Mesodermal cell (in vitro differentiated cells): ENCODE measurements around the gene RPL6.
"Not testable (repeated sequence)": the region's sequence is repeated elsewhere in the genome, so short reads cannot be mapped to it uniquely, and the experiment has no call there.

ENCODE experiments used
- H3K27ac ChIP-seq: 2 replicates; pipeline ENCODE4 v1.7.0; 2013; ENCODE audit warnings: mild to moderate bottlenecking, low read depth, low read length, moderate library complexity; ENCODE audit not compliant: severe bottlenecking
- H3K36me3 ChIP-seq: 2 replicates; pipeline ENCODE4 v1.7.1; 2013; ENCODE audit warnings: mild to moderate bottlenecking, low read length, moderate library complexity; ENCODE audit not compliant: control insufficient read depth, insufficient read depth
- H3K4me1 ChIP-seq: one replicate; pipeline ENCODE4 v1.7.1; 2013; ENCODE audit warnings: mild to moderate bottlenecking, low read length; ENCODE audit not compliant: insufficient read depth, control insufficient read depth, poor library complexity, severe bottlenecking
- H3K4me3 ChIP-seq: 2 replicates; pipeline ENCODE4 v1.7.0; 2013; ENCODE audit warnings: low read length, control low read depth, mild to moderate bottlenecking; ENCODE audit not compliant: insufficient read depth, poor library complexity, severe bottlenecking; ENCODE audit errors: extremely low read depth
- H3K9me3 ChIP-seq: 2 replicates; pipeline ENCODE4 v1.7.1; 2013; ENCODE audit warnings: mild to moderate bottlenecking, low read length, moderate library complexity; ENCODE audit not compliant: control insufficient read depth
- WGBS, 2 experiments: methylation state at CpG; one replicate each; pipeline ENCODE4 v1.1.5; 2013; ENCODE audit warnings: missing lambda C conversion rate in 2 of 2; ENCODE audit not compliant: insufficient coverage in 2 of 2; 5-methylcytosine and 5-hydroxymethylcytosine counted together

The RPL6 gene

DNA sequence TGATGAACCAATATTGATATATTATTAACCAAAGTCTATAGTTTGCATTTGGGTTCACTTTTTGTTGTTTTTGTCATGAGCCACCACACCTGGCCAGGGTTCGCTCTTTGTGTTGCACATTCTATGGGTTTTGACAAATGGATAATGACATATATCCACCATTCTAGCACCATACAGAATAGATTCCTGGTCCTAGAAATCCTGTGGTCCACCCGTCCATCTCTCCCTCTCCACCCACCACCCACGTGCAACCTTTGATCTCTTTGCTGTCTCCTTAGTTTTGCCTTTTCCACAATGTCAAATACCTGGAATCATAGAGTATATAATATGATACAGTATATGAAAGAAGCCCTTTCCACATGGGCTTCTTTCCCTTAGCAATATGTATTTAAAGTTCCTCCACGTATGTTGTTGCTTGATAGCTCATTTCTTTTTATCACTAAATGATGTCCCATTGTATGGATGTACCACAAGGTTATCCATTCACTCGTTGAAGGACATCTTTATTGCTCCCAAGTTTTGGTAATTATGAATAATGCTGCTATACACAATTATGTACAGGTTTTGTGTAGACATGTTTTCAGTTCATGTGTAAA lies 7.4 kb downstream of the RPL6 start:
- H3K36me3 ChIP-seq = peaks cover 33% of the 10 kb centered on the region
- 50 to 83% methylated on average over 1 to 2 of the region's 5 CpGs for WGBS, 2 experiments
- H3K4me3 ChIP-seq = no peak overlapping the region
- no peaks in the 10 kb centered on the region for H3K9me3 ChIP-seq
- H3K4me1 ChIP-seq = no peaks in the 10 kb centered on the region
- no peak overlapping the region for H3K27ac ChIP-seq

- Histone ChIP-seq H3K27ac (no peak overlapping the region), H3K4me1 (no peaks in the 10 kb centered on the region), H3K9me3 (no peaks in the 10 kb centered on the region), H3K4me3 (no peak overlapping the region), H3K36me3 (peaks cover 23% of the 10 kb centered on the region)
- 94 to 96% methylated on average over 2 to 3 of the region's 5 CpGs for WGBS, 2 experiments
These were observed 8.4 kb downstream of the RPL6 start for GRCh38 chr12:112401054-112401453.

- WGBS, 2 experiments = 89% methylated on average over 1 of the region's 1 CpG; no CpG with 5 or more reads in 1 of the 2 experiments
- no peak overlapping the region for H3K4me3 ChIP-seq
- H3K27ac ChIP-seq = no peak overlapping the region
These were observed 16.1 kb downstream of the RPL6 start for GRCh38 chr12:112393328-112393727.

DNA sequence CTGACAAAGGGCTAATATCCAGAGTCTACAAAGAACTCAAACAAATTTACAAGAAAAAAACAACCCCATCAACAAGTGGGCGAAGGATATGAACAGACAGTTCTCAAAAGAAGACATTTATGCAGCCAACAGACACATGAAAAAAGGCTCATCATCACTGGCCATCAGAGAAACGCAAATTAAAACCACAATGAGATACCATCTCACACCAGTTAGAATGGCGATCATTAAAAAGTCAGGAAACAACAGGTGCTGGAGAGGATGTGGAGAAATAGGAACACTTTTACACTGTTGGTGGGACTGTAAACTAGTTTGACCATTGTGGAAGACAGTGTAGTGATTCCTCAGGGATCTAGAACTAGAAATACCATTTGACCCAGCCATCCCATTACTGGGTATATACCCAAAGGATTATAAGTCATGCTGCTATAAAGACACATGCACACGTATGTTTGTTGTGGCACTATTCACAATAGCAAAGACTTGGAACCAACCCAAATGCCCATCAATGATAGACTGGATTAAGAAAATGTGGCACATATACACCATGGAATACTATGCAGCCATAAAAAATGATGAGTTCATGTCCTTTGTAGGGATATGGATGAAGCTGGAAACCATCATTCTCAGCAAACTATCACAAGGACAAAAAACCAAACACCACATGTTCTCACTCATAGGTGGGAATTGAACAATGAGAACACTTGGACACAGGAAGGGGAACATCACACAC lies 19.3 kb downstream of the RPL6 start:
- not testable (repeated sequence) for H3K36me3 ChIP-seq, H3K9me3 ChIP-seq, H3K4me3 ChIP-seq, H3K4me1 ChIP-seq, H3K27ac ChIP-seq
- WGBS, 2 experiments = no CpG with 5 or more reads among the region's 4 CpGs

More at GRCh38 chr12:112393328-112393727, 16.1 kb downstream of the RPL6 start:
- no peaks in the 10 kb centered on the region for H3K36me3 ChIP-seq
- no peaks in the 10 kb centered on the region for H3K9me3 ChIP-seq
- no peaks in the 10 kb centered on the region for H3K4me1 ChIP-seq

GRCh38 chr12:112389228-112389627 lies 20.2 kb downstream of the RPL6 start:
- Histone ChIP-seq H3K9me3 (no peaks in the 10 kb centered on the region), H3K36me3 (no peaks in the 10 kb centered on the region), H3K4me3 (no peak overlapping the region), H3K4me1 (no peaks in the 10 kb centered on the region), H3K27ac (no peak overlapping the region)
- 89 to 94% methylated on average over 1 to 2 of the region's 4 CpGs for WGBS, 2 experiments

GRCh38 chr12:112386726-112387125 lies 22.7 kb downstream of the RPL6 start:
- Histone ChIP-seq H3K36me3 (no peaks in the 10 kb centered on the region), H3K4me3 (no peak overlapping the region), H3K27ac (no peak overlapping the region), H3K4me1 (peaks cover 3% of the 10 kb centered on the region), H3K9me3 (no peaks in the 10 kb centered on the region)
- 100% methylated on average over 2 of the region's 3 CpGs for WGBS, 2 experiments

DNA sequence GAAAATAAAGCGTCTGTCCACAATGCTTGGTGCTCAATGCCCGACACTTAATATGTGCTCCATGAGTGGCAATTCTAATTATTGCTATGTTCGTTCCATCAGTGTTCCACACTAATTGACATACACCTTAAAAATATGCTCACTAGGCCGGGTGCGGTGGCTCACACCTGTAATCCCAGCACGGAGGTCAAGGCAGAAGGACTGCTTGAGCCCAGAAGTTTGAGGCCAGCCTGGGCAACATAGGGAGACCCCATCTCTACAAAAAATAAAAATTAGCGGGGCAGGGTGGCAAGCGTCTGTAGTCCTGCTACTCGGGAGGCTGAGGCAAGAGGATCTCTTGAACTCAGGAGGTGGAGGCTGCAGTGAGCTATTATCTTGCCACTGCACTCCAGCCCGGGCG lies 26.5 kb downstream of the RPL6 start:
- WGBS, 2 experiments = 93 to 94% methylated on average over 9 of the region's 11 CpGs

DNA sequence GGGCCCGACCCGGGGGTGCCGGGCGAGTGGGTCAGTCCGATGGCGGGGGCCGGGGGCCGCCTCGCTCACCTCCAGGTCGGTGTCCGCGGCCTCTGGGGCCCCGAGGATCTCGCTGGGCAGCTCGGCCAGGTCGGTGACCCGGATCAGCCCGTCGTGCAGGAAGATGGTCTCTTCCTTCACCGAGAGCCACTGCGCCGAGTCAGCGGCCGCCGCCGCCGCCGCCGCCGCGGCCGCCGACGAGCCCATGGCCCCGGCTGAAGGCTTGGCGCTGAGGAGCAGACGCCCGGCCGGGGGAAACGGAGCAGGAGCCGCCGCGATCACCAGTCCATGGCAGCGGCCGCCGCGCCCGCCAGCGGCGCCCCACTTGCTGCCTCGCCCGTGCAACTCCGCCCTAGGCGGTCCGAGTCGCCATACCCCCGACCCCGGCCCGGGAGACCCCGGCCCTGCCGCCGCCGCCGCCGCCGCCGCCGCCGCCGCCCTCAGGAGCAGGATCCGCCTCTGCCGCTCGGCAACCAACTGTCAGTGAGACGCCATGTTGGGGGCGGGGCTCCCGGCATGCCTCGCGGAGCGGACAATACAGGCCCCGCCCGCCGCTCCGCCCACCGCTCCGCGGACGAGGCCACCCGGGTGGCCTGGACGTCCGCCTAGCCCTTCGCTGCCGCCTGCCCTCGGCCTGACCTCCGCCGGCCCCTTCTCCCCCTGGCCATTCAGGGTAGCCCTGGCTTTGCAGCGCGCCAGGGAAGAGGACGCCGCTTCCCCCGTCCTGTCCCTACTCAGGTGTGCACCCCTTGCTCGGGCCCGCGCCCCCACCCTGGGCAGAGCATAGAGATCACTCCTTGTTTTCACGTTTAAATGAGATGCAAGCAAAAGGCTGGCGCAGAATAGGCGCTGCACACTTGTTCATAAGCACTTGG lies 27.3 kb downstream of the RPL6 start, which contains the start of gene HECTD4:
TSS of gene HECTD4 (minus strand) at position 549 of the 914 bp plus-strand sequence. CDS start at position 246, 303 bp downstream.
- Histone ChIP-seq H3K4me3 (peak within 1 kb of the TSS; percentile 70), H3K27ac (peak within 1 kb of the TSS; percentile 53), H3K9me3 (no peaks in the 10 kb centered on the region), H3K36me3 (no peaks in the 10 kb centered on the region), H3K4me1 (peaks cover 3% of the 10 kb centered on the region)
- 2 to 3% methylated on average over 73 to 97 of the region's 106 CpGs for WGBS, 2 experiments

More for the DNA sequence above, 26.5 kb downstream of the RPL6 start:
- peak overlapping the region; percentile 70 for H3K4me3 ChIP-seq
- H3K4me1 ChIP-seq = peaks cover 3% of the 10 kb centered on the region
- H3K27ac ChIP-seq = no peak overlapping the region
- H3K9me3 ChIP-seq = no peaks in the 10 kb centered on the region
- H3K36me3 ChIP-seq = no peaks in the 10 kb centered on the region

DNA sequence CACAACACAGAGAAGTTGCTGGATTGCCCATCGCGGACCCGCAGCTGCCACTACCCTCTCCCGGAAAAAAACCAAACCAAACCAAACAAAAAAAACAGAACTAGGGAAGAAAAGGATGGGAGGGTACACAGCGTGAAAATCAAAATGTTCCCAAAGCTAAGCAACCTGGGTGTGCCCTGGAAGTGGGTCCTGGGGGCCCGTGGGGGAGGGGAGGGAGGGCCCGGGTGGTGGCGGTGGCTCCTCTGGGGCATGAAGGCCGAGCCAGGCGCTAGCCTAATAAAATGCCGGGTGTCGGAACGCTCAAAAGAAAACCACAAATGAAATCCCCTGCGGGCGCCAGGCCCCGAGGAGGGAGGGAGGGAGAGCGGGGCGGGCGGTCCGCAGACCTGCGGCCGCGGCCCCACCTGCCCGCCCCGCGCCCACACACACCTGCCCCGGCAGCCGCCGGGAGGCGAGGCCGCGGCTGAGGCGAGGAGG lies 28.0 kb downstream of the RPL6 start:
- H3K4me1 ChIP-seq = peaks cover 3% of the 10 kb centered on the region
- peak overlapping the region; percentile 70 for H3K4me3 ChIP-seq
- peak overlapping the region; percentile 53 for H3K27ac ChIP-seq
- H3K9me3 ChIP-seq = no peaks in the 10 kb centered on the region
- no peaks in the 10 kb centered on the region for H3K36me3 ChIP-seq
- WGBS, 2 experiments = 0 to 1% methylated on average over 12 to 25 of the region's 33 CpGs

GRCh38 chr12:112380663-112381405 lies 28.6 kb downstream of the RPL6 start:
- Histone ChIP-seq H3K9me3 (no peaks in the 10 kb centered on the region), H3K36me3 (no peaks in the 10 kb centered on the region), H3K4me3 (peak overlapping the region; percentile 70), H3K4me1 (peaks cover 3% of the 10 kb centered on the region), H3K27ac (no peak overlapping the region)
- 56 to 59% methylated on average over 28 to 31 of the region's 34 CpGs for WGBS, 2 experiments
